Calu3 (cell line): ENCODE measurements around the gene CDYL2. TPM values are rescaled to one million over a fixed set of nuclear protein-coding genes. Genes with fewer than 3 reads are reported as not detected.
"Not testable (repeated sequence)": the region's sequence is repeated elsewhere in the genome, so short reads cannot be mapped to it uniquely, and the experiment has no call there.

ENCODE experiments used
- BruUV-seq: library from RNA; stranded (reverse); fragments of 400-500 nt; replicated peaks from 2 replicates; lab custom pipeline; 2021; lab: Mats Ljungman, UMichigan
- CTCF ChIA-PET: fragments of 300-600 bp; sonication (Branson Sonifier 250); formaldehyde crosslinking; loops from one replicate; lab custom pipeline; 2022; ENCODE audit warnings: antibody characterized with exemption; lab: Charles Lee
- DNase-seq: peaks from one replicate; pipeline ENCODE4 v3.0.0; 2022
- H3K27ac Mint-ChIP-seq: one replicate; pipeline ENCODE4 v1.8.0; 2022; ENCODE audit warnings: mixed read lengths; ENCODE audit not compliant: unreplicated experiment
- H3K27me3 Mint-ChIP-seq: one replicate; pipeline ENCODE4 v1.8.0; 2022; ENCODE audit warnings: mixed read lengths; ENCODE audit not compliant: unreplicated experiment
- H3K36me3 Mint-ChIP-seq: one replicate; pipeline ENCODE4 v1.8.0; 2022; ENCODE audit warnings: mild to moderate bottlenecking, moderate library complexity, mixed read lengths; ENCODE audit not compliant: insufficient read depth, unreplicated experiment
- H3K4me1 Mint-ChIP-seq: one replicate; pipeline ENCODE4 v1.8.0; 2022; ENCODE audit warnings: mild to moderate bottlenecking, low read depth, mixed read lengths; ENCODE audit not compliant: unreplicated experiment
- H3K4me3 Mint-ChIP-seq: one replicate; pipeline ENCODE4 v1.8.0; 2022; ENCODE audit warnings: mild to moderate bottlenecking, low read depth, moderate library complexity, mixed read lengths; ENCODE audit not compliant: unreplicated experiment
- H3K9me3 Mint-ChIP-seq: one replicate; pipeline ENCODE4 v1.8.0; 2022; ENCODE audit warnings: low read depth, mixed read lengths; ENCODE audit not compliant: unreplicated experiment
- intact Hi-C: fragments of 100-400 bp; cut with micrococcal nuclease; formaldehyde crosslinking; loops from one replicate; pipeline ENCODE4 v1.10.0; 2022; ENCODE audit not compliant: unreplicated experiment
- total RNA-seq: library from RNA; stranded (reverse); gene quantifications from 2 replicates; pipeline ENCODE4 v1.2.3, GENCODE V29; 2022
- TF ChIP-seq, protein P1 (sequence below): fragments of 200-600 bp; IDR thresholded peaks from one replicate; pipeline ENCODE4 v1.8.0; 2022; ENCODE audit warnings: antibody characterized with exemption; ENCODE audit not compliant: unreplicated experiment

Gene CDYL2
- total RNA-seq, 1 experiment from 2014 or later: 1.0 TPM

DNA sequence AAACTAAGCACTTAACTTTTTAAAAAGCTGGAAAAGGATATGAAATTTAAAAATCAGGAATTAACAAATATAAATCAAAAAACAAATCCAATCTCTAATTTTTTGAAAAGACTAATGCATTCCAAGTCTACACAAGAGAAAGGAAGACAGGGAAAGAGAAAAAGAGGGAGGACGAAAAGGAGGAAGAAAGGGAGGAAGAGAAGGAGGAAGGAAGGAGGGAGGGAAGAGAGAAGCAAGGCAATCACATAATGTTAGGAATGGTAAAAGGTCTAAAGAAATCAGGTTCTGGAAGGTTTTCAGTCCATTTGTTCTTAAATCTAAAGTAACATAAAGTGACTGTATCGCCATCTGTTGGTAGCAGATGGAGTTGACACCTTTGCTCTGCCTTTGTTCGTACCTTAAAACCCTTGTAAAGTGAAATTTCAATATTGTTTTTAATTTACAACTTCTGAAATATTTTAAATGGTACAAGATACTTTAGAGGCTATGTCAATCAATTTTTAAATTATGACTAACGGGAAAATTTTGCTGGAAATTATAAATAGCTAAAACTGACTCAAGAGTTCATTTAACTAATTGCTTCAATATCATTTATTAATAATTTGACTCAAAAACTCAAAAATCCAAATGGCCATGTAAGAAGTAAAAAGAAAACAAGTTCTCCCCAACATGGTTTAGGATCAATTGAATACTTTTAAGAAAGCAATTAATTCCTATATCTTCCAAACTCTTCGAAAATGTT is 20.4 kb upstream of the CDYL2 start:
- CTCF ChIA-PET: interaction anchor here (0.6 kb wide), 2 partner anchors 299 to 1836 kb away, joined by 3 read pairs; no protein-coding TSS in a partner anchor
- TF ChIP-seq, protein P1, sequence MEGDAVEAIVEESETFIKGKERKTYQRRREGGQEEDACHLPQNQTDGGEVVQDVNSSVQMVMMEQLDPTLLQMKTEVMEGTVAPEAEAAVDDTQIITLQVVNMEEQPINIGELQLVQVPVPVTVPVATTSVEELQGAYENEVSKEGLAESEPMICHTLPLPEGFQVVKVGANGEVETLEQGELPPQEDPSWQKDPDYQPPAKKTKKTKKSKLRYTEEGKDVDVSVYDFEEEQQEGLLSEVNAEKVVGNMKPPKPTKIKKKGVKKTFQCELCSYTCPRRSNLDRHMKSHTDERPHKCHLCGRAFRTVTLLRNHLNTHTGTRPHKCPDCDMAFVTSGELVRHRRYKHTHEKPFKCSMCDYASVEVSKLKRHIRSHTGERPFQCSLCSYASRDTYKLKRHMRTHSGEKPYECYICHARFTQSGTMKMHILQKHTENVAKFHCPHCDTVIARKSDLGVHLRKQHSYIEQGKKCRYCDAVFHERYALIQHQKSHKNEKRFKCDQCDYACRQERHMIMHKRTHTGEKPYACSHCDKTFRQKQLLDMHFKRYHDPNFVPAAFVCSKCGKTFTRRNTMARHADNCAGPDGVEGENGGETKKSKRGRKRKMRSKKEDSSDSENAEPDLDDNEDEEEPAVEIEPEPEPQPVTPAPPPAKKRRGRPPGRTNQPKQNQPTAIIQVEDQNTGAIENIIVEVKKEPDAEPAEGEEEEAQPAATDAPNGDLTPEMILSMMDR: peak; percentile 83

GRCh38 chr16:80819988-80820387 is 15.6 kb upstream of the CDYL2 start:
- intact Hi-C loops: loop anchor here (10.0 kb wide), 1 partner anchor 165 kb away; no protein-coding TSS in a partner anchor
- no peak overlapping the region for H3K27ac Mint-ChIP-seq

More for the DNA sequence above, 20.4 kb upstream of the CDYL2 start:
- no peaks in the 10 kb centered on the region for H3K4me1 Mint-ChIP-seq
- peaks cover 15% of the 10 kb centered on the region for H3K27me3 Mint-ChIP-seq
- BruUV-seq: no TSS peak
- DNase-seq: peak; percentile 30
- no peaks in the 10 kb centered on the region for H3K9me3 Mint-ChIP-seq
- H3K4me3 Mint-ChIP-seq: no peak overlapping the region
- intact Hi-C loops: loop anchor here (1.0 to 10.0 kb wide), 2 partner anchors 170 to 297 kb away; no protein-coding TSS in a partner anchor
- H3K36me3 Mint-ChIP-seq: no peaks in the 10 kb centered on the region
- H3K27ac Mint-ChIP-seq: no peak overlapping the region

GRCh38 chr16:80816356-80816755 is 12.0 kb upstream of the CDYL2 start:
- intact Hi-C loops: no loop called here
- CTCF ChIA-PET: interaction anchor here (0.6 kb wide), 1 partner anchor 68 kb away, joined by 4 read pairs; no protein-coding TSS in a partner anchor
- Mint-ChIP-seq H3K27ac (no peak overlapping the region), H3K27me3 (peaks cover 12% of the 10 kb centered on the region), H3K4me1 (no peaks in the 10 kb centered on the region), H3K36me3 (no peaks in the 10 kb centered on the region), H3K9me3 (no peaks in the 10 kb centered on the region), H3K4me3 (no peak overlapping the region)
- BruUV-seq: no TSS peak
- TF ChIP-seq, protein P1: no peak
- no peak for DNase-seq

More at GRCh38 chr16:80819988-80820387, 15.6 kb upstream of the CDYL2 start:
- DNase-seq: no peak
- CTCF ChIA-PET: no interaction called here
- TF ChIP-seq, protein P1: no peak
- BruUV-seq: no TSS peak
- Mint-ChIP-seq H3K4me1 (no peaks in the 10 kb centered on the region), H3K4me3 (no peak overlapping the region), H3K36me3 (no peaks in the 10 kb centered on the region), H3K9me3 (no peaks in the 10 kb centered on the region), H3K27me3 (peaks cover 12% of the 10 kb centered on the region)

- BruUV-seq, CTCF ChIA-PET: not testable (repeated sequence)
- H3K27me3 Mint-ChIP-seq: peaks cover 12% of the 10 kb centered on the region
Measured at GRCh38 chr16:80815278-80815677, 10.9 kb upstream of the CDYL2 start.

More at GRCh38 chr16:80815278-80815677, 10.9 kb upstream of the CDYL2 start:
- DNase-seq, H3K36me3 Mint-ChIP-seq, H3K4me1 Mint-ChIP-seq, H3K9me3 Mint-ChIP-seq, H3K27ac Mint-ChIP-seq, H3K4me3 Mint-ChIP-seq, intact Hi-C loops: not testable (repeated sequence)
